Inflammatory macrophage (primary cell): Measurements from ENCODE around the gene DRD2.

ENCODE experiments used
- DNase-seq, 2 donors: peaks; one replicate each; pipeline ENCODE4 v3.0.0-alpha.2; 2020 to 2022

Gene DRD2

DNA sequence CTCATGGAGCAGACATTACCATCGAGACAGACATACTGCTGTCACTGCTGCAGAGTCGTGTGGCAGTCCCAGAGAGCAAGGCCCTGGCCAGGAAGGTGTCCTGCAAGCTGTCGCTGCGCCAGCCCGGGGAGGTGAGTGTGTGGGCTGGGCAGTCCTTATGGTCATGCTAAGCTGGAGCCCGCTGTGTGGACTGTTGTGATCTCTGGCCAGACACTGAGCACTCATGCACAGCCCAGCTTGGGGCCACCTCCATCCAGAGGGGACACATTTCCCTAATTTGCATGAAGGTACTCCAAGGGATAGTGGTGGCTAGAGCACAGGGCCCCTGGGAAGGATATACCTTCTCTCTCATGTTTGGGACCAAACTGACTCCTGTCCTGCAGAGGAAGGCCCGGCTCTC lies 78.0 kb downstream of the DRD2 start:
- no peak for DNase-seq

DNA sequence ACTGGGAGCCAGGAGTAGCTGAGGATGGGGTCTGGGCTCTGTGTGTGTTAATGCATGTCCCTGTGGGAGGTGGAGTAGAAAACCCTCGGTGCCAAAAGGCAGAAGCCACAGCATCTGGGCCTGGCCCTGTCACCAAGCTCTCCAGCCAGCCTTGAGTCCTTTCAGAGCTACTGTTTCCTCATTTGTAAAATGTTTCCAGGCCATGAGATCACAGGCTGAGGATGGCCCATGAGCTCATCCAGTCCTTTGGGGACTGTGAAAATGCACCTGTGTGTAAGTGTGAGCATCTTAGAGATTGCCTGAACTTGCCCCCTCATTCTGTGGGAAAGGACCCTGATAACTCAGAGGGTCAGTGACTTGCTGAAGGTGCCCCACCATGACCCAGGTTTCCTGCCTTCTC lies 78.5 kb downstream of the DRD2 start:
- DNase-seq = no peak

DNA sequence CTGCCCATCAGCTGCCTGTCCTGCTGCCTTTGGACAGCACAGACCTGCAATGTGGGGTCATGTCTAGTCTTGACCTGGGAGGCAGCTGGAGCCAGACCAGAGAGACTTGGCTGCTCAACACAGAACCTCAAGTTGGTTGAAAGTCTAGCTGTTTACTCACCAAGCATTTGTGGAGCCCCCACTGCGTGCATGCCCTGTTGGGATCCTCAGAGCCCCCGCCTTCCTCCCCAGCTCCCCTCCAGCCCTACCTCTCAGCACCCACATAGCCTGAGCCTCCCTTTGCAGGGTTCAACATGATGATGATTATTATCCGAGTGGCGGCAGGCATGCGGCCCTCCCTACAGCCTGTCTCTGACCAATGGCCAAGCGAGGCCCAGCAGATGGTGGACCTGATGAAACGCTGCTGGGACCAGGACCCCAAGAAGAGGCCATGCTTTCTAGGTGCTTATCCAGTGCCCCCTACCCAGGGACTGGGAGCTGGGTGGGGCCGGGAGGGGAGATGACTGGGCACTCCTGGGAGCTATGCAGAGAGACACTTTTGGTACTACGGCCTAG lies 79.3 kb downstream of the DRD2 start:
- DNase-seq = no peak

DNA sequence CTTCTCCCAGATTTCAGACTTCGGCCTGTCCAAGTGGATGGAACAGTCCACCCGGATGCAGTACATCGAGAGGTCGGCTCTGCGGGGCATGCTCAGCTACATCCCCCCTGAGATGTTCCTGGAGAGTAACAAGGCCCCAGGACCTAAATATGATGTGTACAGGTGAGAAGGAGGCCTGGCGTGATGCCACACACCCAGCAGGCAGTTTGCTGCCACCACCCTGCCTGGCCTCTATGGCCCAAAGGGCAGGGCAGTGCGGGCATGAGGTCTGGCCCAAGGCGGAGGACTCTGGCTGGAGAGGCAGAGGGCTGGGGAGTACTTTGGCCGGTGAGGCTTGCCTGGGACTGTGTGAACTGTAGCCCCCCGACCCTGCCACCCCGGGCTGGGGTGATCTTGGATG lies 80.3 kb downstream of the DRD2 start:
- no peak for DNase-seq

DNA sequence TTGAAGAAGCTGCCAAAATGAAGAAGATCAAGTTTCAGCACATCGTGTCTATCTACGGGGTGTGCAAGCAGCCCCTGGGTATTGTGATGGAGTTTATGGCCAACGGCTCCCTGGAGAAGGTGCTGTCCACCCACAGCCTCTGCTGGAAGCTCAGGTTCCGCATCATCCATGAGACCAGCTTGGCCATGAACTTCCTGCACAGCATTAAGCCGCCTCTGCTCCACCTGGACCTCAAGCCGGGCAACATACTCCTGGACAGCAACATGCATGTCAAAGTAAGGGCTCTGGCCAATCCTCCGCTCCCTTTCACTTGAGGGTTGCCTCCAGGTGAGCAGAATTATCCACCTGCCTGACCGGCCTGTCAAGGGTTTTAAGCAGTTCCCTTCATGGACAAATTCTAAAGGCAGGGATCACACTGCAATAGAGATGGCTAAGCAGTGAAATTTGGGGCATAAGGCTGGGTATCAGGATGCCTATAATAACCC lies 81.7 kb downstream of the DRD2 start:
- DNase-seq = no peak

DNA sequence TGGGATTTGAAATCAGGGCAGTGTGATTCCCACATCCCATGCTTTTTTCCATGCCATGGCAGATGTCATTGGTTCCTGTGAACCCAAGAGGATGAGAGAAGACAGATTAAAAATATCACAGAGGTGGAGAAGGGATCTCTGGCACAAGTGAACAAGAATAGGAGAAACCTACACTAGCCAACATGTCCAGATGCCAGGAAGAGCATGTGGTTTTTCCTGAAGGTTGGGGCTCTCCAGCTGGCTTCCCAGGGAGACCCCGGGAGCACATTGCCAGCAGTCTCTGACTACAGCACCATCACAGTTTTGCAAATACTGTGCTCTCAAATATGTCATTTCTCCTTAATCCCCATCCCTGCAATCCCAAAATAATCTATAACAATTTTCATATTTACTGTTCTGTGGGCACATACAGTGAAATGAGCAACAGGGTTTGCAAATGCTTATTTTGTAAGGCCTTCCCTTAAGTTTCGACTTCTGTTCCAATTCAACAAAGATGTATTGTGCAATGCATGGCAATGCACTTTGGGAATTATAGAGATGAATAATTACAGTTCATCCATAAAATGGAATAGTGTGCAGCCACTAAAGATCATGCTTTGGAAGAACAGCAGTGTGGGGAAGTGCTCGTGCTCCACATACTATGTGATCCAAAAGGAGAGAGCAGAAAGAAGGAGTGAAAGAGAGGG lies 82.8 kb downstream of the DRD2 start:
- no peak for DNase-seq

DNA sequence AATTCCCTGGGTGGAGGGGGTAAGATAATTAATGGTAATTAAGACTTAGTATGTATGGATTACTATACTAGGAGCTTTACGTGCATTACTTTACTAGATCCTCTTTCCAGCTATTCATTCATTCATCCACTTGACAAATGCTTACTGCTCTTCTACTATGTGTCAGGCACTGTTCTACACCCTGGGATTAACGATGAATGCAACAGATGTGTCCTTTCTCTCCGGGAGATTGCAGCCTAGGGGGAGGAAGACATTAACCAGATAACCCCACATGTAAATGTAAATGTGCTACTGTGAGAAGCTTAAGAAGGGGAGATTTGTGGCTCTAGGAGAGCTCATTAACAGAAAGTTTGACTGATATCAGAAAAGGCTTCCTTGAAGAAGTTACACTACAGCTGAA lies 85.9 kb downstream of the DRD2 start:
- DNase-seq = no peak

DNA sequence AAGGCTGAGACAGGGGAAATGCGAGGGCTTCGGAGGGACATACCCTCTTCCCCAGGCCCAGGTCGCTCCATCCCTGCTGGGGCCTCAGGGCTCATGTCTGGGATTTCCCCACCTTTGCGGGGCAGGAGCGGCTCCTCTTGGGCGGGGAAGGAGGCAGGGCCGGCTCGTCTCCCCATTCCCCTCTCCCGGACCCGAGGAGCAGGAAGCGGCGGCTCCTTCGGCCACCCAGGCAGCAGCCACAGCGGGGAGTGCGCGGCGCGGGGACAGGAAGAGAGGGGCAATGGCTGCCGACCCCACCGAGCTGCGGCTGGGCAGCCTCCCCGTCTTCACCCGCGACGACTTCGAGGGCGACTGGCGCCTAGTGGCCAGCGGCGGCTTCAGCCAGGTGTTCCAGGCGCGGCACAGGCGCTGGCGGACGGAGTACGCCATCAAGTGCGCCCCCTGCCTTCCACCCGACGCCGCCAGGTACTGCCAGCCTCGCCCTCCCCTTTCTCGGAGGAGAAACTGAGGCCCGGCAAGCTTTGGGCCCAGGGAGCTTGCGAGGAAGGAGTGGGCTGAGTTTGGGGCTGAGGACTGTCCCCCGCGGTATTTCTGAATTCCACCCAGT lies 87.5 kb downstream of the DRD2 start, which contains the start of gene ANKK1:
Gene ANKK1, plus strand, starts transcription at position 175 of the 607 bp plus-strand sequence. Its CDS starts 106 bp downstream, at position 281.
- DNase-seq = no peak

DNA sequence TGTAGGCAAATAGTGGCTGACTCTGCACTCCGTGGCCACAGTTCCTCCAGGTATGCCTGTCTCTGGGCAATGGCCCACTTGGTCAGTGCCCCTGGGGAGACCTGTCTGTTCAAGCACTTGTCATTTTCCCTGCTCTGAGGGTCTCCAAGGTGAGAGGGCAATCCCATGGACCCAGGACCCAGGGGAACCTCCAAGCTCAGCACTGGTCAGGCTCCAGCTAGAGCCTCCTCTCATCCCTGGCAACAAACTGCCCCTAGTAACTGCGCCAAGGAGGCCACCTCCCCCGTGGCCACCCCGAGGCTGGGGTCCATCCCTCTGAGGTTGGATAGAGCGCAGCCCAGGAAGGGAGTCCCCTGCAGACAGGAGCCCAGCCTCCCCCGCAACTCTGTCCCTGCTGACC lies 88.3 kb downstream of the DRD2 start:
- no peak for DNase-seq

DNA sequence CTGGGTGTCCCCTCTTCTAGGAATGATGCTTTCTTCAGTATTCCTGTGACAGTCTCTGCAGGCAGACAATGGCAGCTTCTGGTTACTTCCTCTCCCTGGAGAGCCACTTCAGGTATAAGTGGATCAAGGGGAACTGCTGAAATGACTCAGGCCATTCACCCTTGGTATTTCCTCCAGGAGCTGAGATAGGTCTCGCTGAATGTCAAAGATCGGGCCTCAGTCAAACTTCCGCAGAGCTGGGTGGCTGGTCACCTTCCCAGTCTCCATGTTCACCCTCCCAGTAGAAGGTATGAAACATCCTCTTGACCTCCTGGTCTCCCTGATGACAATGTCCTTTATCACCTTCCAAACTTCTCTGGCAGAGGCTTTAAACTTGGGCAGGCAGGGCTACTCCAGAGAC lies 89.4 kb downstream of the DRD2 start:
- no peak for DNase-seq

DNA sequence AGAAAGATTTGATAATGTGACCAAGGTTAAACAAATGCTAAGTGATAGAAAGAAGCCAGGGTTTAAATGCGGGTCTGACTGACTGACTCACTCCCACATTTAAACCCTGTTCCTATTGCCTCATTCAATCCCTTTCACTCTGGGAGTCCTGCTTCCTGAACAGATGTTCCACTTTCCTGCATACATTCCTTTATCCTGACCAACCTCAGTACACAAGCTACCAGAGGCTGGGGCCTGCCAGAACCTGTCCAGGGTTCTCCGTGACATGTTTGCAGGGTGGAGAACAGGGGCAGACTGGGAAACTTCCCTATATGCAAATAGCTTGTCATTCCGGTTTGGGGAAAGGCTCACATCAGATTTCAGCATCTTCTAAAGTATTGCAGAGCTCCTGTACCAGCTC lies 90.6 kb downstream of the DRD2 start:
- no peak for DNase-seq

DNA sequence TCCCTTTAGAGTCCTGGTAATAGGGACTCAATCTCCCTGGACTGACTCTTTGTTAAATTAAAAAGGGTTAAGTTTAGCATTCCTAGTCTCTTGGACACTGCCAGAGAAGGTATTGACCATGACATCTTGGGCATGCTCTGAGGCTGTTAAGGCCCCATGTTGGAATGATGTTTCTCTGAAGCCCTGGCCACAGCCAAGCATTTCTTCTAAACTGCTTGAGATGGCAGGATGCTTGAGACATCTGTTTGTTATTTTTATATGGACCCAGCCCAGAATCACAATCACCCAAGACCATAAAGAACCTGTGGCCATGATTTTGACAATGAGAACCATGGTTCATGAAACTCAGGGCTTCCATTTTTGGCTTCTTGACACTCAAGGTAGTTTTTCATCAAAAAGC lies 93.1 kb downstream of the DRD2 start:
- DNase-seq = no peak

DNA sequence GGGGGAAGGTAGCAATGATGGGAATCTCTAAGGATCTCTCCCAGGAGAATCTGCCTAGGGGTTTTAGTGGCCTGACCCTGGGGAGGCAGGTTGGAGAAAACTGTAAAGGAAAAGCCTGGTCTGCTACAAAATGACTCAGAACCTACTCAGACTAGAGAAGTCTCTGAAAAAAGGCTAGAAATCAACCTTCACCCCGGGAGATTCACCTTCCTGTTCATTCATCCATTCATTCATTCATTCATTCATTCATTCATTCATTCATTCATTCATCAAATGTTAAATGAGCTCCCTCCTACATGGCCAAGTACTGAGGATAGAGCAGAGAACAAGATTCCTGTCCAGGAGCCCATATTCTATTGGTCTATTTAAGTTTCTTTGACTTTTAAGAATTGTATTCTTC lies 96.5 kb downstream of the DRD2 start:
- DNase-seq = no peak

DNA sequence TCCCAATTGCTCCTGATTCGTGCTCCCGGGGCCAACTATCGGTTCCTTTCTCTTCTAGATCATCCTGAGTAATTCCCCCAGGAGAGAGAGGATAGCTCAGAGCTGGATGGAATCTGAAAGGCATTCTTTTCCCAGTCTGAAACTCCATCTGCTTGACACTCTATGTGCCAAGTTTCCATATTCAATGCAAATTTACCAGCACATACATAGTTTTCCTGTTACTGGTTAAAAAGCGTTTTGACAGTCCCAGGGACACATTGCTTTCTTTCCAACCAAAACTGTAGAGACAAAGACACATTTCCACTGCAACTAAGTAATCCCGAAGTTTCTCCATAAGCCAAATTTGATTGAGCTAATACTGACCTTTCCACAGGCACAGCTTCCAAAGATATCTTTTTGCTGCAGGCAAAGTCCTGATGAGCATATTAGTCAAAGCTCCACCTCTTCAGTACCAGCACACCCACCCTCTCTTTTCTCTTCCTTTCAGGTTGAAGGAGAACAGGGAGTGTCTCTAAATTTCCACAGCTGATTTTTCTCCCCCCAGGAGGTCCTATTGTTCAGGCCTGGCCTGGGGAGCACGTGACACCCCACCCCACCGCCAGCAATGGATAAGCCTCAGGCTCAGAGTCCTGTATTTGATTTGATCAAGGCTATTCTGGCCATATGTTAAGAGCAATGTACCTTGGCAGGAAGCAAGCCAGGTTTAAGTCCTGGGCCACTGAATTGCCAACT lies 97.4 kb downstream of the DRD2 start:
- DNase-seq = no peak

DNA sequence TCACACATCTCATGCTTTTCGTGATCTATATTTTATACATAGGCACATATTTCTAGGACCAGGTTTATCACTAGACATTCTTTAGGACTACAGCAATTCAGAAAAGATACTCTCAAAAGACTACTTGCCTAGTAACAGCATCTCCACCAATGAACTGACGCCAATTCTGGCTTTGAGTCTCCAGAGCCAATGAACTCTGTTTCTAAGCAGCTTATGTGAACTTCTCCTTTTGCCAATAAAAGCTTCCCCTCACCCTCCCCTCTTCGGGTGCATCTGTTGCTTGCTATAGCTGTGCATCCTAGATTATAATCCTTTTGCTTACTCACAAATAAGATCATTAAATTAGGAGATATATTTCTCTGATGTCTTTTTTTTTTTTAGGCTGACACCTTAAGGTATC lies 99.0 kb downstream of the DRD2 start:
- DNase-seq = peak; percentile 54 to 55

DNA sequence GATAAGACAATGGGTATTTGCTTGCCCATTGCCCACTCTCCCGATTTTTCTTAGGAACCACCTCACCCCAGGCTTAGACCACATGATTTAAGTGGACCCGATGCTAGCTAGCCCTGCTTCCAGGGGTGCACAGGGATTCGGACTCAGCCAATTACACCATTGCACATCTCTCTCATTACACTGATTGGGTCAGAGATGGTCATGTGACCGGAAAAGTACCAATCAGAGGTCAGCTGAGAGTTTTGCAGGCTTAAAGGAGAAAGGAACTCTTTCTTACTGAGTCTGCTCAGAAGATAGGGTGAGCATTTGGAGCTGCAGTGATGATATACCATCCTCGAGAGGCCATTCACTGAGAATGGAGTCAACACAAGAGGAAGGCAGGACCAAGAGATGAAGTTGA lies 99.8 kb downstream of the DRD2 start:
- no peak for DNase-seq

DNA sequence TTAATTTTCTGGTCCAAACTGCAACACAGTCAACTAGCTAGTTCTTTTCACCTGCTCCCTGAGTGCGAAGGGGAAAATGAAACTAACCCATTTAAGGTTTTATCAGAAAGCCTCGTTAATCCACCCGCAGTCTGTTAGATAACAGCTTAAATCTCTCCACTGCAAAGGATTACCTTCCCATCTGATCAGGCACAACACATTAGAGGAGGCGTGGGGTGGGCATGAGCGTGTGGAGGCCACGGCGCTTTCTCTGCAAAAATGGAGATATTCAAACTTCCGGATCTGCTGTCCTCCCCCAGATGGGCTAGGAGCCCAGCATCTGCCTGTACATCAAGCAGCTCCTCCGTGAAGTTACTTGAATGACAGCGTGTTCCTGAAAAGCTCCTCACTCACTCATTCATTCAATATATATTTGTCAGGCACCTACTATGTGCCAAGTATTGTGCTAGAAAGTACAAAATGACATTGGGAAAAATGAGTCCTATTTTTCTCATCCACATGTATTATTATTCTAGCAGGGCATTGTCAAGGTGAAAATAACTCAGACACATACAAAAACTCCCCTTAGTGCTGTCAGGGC lies 101.1 kb downstream of the DRD2 start:
- no peak for DNase-seq

DNA sequence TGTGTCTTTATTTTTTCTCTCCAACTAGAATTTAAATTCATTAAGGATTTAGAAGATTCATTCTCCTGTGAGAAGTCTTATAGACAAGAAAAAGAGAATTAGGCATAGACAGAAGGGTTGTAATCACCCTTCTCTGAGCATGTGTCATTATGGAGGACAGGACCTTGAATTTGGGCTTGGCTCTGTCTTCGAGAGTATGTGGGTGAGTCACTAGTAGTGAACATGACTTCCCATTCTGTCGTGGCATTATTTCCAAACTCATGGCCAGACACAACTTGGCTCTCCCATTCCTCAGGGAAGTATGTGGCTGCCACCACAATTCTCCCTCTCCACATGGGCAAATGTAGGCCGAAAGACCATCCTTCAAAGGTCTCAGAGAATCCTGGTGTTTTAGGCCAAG lies 101.9 kb downstream of the DRD2 start:
- peak; percentile 34 to 65 for DNase-seq

DNA sequence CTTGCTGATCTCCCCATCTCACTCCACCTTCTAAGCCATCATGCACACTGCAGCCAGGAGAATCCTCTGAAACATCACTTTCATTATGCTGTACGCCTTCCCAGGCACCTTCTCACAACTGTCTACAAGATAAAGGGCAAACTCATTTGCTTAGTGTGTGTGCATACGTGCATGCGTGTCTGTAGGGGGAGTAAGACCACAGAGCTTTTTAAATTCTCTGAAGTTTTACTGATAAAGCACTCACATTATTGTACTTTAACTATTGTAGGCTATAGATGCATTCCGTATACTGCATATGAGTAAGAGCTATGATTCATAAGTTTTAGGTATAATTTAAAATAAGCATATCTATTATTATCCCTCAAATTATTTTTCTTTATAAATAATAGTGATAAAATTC lies 102.9 kb downstream of the DRD2 start:
- DNase-seq = no peak

DNA sequence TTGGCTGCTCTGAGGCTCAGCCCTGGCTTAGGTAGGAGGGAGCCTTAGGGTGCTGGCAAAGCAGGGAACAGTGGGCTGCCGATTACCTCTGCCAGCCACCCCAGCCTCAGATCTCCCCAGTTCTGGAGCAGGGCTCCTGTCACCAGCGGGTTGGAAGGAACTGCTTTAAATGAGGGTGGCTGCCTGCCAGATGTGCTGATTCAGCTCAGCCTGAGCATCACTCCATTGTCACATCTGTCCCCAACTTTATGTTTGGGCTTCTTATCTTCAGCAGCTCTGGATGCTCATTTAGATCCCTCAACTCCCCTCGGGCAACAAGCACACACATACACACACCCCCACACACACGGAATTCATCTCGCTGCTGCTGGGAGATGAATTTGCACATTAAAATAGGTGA lies 104.6 kb downstream of the DRD2 start:
- DNase-seq = no peak

DNA sequence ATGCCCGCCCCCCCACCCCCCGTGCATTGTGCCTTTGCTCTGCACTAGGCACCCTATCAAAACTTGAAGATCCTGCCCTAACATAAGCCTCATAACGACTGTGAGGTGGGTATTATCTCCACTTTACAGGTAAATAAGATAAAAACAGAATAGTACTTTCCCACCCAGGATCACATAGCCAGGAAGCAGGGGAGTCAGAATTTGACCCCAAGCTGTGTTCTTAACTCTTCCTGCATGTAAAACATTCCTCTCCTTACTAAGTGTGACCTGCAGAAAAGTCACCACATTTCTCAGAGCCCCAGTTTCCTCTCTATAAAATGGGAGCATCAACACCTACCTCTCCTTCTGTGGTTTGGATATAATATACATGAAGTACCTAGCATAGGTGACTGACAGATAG lies 105.8 kb downstream of the DRD2 start:
- no peak for DNase-seq

DNA sequence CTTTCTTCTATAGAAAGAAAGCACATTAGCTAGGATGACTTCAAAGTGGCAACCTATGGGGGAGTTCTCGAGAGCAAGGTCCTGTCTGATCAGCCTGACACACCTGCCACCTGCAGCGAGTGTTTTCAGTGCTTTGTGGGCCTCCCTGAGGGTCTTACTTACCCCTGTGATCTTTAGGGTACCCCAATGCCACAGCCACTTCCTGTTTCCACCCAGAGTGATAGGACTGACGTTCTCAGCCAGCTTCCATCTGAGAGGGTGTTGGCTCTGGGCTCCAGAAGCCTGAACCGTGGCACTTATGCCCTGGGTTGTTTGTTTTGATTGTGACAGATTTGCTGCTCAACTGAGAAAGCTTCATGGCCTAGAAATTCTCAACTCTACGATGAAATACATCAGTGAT lies 109.3 kb downstream of the DRD2 start:
- no peak for DNase-seq

DNA sequence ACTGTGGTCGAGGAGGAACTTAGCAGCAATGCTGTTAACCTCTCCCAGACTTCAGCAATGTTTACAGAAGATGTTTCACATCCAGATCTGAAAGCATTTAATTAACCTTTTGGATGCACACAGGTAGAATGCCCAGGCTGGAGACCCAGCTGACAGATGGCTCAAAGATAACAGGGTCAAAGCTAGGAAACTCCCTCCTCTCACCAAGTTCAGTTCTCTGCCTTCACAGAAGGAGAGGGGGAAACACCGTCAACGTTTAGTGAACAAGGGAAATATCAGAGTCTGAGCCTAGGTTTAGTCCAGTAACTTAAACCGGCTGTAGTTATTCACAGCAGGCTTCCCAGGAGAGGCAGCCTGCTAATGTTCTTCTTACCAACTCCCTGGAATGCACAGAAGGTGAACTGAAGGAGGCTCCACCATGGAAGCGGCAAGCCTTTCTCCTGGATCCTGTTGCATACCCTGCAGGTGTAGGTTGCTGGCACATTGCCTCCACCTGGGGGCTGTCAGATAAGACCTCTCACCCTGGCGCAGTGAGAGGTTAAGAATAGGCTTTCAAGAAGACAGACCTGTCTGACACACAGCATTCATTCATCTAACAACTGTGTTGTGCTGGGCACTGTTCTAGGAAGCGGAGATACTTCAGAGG lies 111.1 kb downstream of the DRD2 start:
- no peak for DNase-seq
